C4-2B (cell line): ENCODE data around the gene CALHM3.

Experiments used
- CTCF ChIP-seq: fragments of 450-650 bp; conservative IDR thresholded peaks from 2 replicates; pipeline ENCODE4 v1.5.1; 2017; ENCODE audit warnings: mild to moderate bottlenecking
- ZFX ChIP-seq: fragments of 450-650 bp; IDR thresholded peaks from 2 replicates; pipeline ENCODE4 v1.6.1; 2017

- no peak for TF ChIP-seq CTCF
- no peak for TF ChIP-seq ZFX
Measured at GRCh38 chr10:103458720-103459119, 20.3 kb downstream of the CALHM3 start, which contains the start of gene CALHM1.
